ENCODE results near the gene PHF2. TPM values are rescaled to one million over a fixed set of nuclear protein-coding genes. Genes with fewer than 3 reads are reported as not detected.

Gene PHF2
- total RNA-seq, 4 donors from 2014 or later, result 21.1 to 38.2 (median 21.3) TPM

DNA sequence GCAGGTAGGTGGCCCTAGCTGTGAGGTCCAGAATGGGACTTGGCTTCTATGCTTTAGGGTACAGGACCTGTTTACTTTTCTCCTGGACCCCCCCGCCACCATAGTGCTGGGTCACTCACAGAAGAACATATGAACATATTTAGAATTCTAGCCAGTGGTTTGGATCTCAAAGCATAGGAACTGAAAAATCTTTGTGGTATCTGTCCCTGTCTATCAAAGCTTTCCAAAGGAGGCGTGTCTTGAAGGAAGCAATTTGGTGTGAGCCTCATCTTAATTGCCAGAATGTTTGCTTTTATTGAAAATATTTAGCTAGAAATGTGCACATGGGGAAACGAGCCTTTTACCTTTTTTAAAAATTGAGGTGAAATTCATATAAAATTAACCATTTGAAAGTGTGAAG is 6.2 kb downstream of the PHF2 start:
- WGBS, 2 donors (ENCODE audit: low coverage in 1 of 2), result 52% methylated on average over 3 of the region's 3 CpGs
- TF ChIP-seq POLR2A (IDR thresholded peaks at IDR 0.05) (no peak), EP300 (IDR thresholded peaks at IDR 0.05; ENCODE audit: low read depth) (no peak), POLR2AphosphoS5 (IDR thresholded peaks at IDR 0.05) (no peak)
- TF ChIP-seq, protein P1, sequence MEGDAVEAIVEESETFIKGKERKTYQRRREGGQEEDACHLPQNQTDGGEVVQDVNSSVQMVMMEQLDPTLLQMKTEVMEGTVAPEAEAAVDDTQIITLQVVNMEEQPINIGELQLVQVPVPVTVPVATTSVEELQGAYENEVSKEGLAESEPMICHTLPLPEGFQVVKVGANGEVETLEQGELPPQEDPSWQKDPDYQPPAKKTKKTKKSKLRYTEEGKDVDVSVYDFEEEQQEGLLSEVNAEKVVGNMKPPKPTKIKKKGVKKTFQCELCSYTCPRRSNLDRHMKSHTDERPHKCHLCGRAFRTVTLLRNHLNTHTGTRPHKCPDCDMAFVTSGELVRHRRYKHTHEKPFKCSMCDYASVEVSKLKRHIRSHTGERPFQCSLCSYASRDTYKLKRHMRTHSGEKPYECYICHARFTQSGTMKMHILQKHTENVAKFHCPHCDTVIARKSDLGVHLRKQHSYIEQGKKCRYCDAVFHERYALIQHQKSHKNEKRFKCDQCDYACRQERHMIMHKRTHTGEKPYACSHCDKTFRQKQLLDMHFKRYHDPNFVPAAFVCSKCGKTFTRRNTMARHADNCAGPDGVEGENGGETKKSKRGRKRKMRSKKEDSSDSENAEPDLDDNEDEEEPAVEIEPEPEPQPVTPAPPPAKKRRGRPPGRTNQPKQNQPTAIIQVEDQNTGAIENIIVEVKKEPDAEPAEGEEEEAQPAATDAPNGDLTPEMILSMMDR (IDR thresholded peaks at IDR 0.05), result no peak
- Histone ChIP-seq H3K4me3 (no peak overlapping the region), H3K27me3 (no peaks in the 10 kb centered on the region), H3K36me3 (no peaks in the 10 kb centered on the region), H3K4me1 (peaks cover 0 to 54% (median 43%) of the 10 kb centered on the region in 4 donors), H3K27ac (peak overlapping the region in 2 of 4 donors; percentile 6 to 62), H3K9me3 (no peaks in the 10 kb centered on the region)
- in situ Hi-C loops (cut with MboI; ENCODE audit: low pct_ligation_motif_present in 1 of 4, low pct_unique_long_range_greater_than_20kb in 1 of 4, low sequenced_read_pairs in 3 of 4) (no loop called here), intact Hi-C loops (cut with DNase I; ENCODE audit: low total_unique reads) (no loop called here)
- no peak for DNase-seq

DNA sequence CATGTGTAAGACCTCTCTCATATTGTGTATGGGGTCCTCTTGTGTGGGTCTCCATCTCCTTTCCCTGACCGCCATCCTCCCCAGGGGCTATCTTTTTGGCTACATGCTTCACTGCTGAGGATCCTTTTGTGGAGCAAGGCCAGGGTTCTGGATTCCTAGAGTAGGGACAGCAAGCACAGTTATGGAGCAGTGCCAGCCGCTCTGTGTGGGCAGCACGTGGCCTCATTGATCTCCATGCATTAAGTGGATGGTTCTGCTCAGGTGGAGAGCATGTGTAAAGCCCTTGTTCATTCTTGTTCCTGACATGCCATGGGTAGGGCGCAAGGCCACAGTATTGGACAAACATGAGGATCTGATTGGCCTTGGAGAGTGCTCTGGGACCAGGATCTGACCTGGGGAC is 8.9 kb downstream of the PHF2 start:
- H3K9me3 ChIP-seq, result no peaks in the 10 kb centered on the region
- 93% methylated on average over 4 of the region's 4 CpGs; no CpG with 5 or more reads in 1 of the 2 donors for WGBS, 2 donors (ENCODE audit: low coverage in 1 of 2)
- H3K27me3 ChIP-seq, result no peaks in the 10 kb centered on the region
- no peak overlapping the region for H3K4me3 ChIP-seq
- no peaks in the 10 kb centered on the region for H3K36me3 ChIP-seq
- in situ Hi-C loops (cut with MboI; ENCODE audit: low pct_ligation_motif_present in 1 of 4, low pct_unique_long_range_greater_than_20kb in 1 of 4, low sequenced_read_pairs in 3 of 4), result no loop called here
- no peak for DNase-seq
- H3K4me1 ChIP-seq, result peaks cover 11 to 43% (median 26%) of the 10 kb centered on the region in 4 donors
- intact Hi-C loops (cut with DNase I; ENCODE audit: low total_unique reads), result no loop called here
- TF ChIP-seq POLR2AphosphoS5 (IDR thresholded peaks at IDR 0.05) (no peak), EP300 (IDR thresholded peaks at IDR 0.05; ENCODE audit: low read depth) (no peak), POLR2A (IDR thresholded peaks at IDR 0.05) (no peak)
- TF ChIP-seq, protein P1 (IDR thresholded peaks at IDR 0.05), result no peak
- no peak overlapping the region for H3K27ac ChIP-seq

DNA sequence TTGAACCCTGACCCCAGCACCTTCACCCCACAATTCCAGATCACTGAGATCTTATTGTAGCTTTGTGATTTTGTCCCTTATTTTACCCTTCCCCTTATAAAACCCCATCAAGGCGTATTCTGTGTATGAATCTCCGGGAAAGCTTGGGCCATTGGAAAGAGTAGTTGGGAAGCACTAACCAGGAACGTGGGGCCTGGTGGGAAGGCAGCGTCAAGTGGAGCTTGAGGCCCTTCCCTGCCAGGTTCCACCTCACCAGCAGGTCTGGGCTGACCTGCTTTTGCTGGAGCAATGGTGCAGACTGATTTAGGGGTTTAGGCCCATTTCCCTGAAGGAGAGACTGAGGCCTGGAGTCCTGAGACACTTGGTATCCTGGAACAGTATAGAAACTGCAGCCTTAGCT is 9.3 kb downstream of the PHF2 start:
- H3K36me3 ChIP-seq, result no peaks in the 10 kb centered on the region
- peaks cover 11 to 39% (median 23%) of the 10 kb centered on the region in 4 donors for H3K4me1 ChIP-seq
- no peaks in the 10 kb centered on the region for H3K9me3 ChIP-seq
- 93% methylated on average over 4 of the region's 4 CpGs; no CpG with 5 or more reads in 1 of the 2 donors for WGBS, 2 donors (ENCODE audit: low coverage in 1 of 2)
- TF ChIP-seq POLR2AphosphoS5 (IDR thresholded peaks at IDR 0.05) (no peak), POLR2A (IDR thresholded peaks at IDR 0.05) (no peak), EP300 (IDR thresholded peaks at IDR 0.05; ENCODE audit: low read depth) (no peak)
- TF ChIP-seq, protein P1 (IDR thresholded peaks at IDR 0.05), result no peak
- no peak overlapping the region for H3K27ac ChIP-seq
- no peak for DNase-seq
- no peaks in the 10 kb centered on the region for H3K27me3 ChIP-seq
- in situ Hi-C loops (cut with MboI; ENCODE audit: low pct_ligation_motif_present in 1 of 4, low pct_unique_long_range_greater_than_20kb in 1 of 4, low sequenced_read_pairs in 3 of 4) (no loop called here), intact Hi-C loops (cut with DNase I; ENCODE audit: low total_unique reads) (no loop called here)
- no peak overlapping the region for H3K4me3 ChIP-seq

DNA sequence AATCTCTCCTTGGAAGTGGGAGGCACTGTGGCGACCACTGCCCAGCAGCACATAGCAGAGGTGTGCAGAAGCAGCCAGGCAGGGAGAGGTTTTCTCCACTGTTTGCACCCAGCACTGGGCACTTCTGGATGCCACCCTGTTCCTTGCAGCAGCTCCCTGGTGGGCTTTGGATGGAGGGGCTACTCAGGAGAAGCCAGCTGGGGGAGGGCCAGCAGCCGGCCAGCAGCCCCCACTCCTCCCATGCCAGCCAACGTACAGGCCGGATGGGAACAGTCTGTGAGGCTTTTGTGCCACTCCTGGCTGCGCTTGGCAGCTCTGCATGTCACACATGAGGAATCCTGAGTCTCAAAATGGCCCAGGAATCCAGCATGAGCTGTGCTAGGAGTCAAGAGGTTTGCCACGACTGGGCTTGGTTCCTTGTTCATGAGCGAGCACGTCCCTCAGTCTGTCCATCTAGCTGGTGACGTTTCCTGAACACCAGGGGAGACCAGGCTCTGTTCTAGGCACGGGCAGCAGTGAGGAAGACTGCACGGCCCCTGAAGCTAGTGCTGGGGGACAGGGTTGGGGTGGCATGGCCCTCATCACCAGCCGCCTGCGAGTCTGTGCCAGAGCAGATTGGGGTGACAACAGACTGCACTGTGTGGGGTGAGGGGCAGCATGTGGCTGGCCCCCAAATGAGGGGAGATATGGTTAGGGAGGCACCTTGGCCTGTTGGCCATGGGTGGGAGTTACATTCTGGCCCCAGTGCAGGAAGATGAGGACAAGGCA is 10.1 kb downstream of the PHF2 start:
- Histone ChIP-seq H3K27me3 (no peaks in the 10 kb centered on the region), H3K4me3 (no peak overlapping the region), H3K36me3 (no peaks in the 10 kb centered on the region), H3K4me1 (peaks cover 11 to 31% (median 15%) of the 10 kb centered on the region in 4 donors), H3K27ac (no peak overlapping the region), H3K9me3 (no peaks in the 10 kb centered on the region)
- in situ Hi-C loops (cut with MboI; ENCODE audit: low pct_ligation_motif_present in 1 of 4, low pct_unique_long_range_greater_than_20kb in 1 of 4, low sequenced_read_pairs in 3 of 4), result no loop called here
- TF ChIP-seq POLR2AphosphoS5 (IDR thresholded peaks at IDR 0.05) (no peak), EP300 (IDR thresholded peaks at IDR 0.05; ENCODE audit: low read depth) (no peak), POLR2A (IDR thresholded peaks at IDR 0.05) (no peak)
- TF ChIP-seq, protein P1 (IDR thresholded peaks at IDR 0.05), result no peak
- DNase-seq, result no peak
- 97% methylated on average over 13 of the region's 13 CpGs; no CpG with 5 or more reads in 1 of the 2 donors for WGBS, 2 donors (ENCODE audit: low coverage in 1 of 2)
- intact Hi-C loops (cut with DNase I; ENCODE audit: low total_unique reads), result no loop called here
